NCI-H345 treated with DMSO at 0.1 percent for 48 hours (cell line): Measurements from ENCODE around the gene GPR62.

Experiments
- DNase-seq: peaks from one replicate; lab custom pipeline; 2025; ENCODE audit not compliant: unreplicated experiment; lab: John Stamatoyannopoulos, UW

The GPR62 gene

GRCh38 chr3:51937611-51938450 is 17.4 kb upstream of the GPR62 start:
- DNase-seq = no peak

DNA sequence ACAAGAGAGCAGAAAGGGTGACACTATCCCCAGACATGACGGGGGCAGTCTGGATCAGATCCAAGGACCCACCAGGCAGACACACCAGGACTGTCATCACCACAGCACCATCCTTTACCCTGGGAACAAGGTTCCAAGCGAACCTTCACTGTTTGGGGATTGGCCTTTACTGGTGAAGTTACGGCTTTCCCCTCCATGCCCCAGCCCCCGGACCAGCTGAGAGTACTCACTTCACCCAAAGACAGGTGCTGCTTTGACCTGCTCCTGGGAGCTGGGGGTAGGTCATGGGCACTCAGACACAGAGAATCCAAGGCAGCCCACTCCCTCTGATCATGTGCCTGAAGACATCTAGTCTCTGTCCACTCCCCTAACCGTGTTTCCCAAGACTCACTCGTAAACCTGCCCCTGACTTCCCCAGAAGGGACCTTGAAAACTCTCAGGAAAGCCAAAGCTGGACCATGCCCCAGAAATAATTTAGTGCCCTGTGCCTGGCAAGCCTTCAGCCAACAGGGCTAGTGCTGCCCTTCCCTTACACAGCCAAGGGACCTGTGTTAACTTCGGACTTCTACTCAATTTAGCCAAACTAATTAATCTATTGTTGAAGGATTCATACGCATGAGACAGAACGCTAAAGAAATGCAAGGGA is 16.3 kb upstream of the GPR62 start:
- DNase-seq = no peak

- DNase-seq = no peak
These were observed 14.3 kb upstream of the GPR62 start for GRCh38 chr3:51940648-51941462.

GRCh38 chr3:51941463-51941797 is 13.8 kb upstream of the GPR62 start:
- no peak for DNase-seq

DNA sequence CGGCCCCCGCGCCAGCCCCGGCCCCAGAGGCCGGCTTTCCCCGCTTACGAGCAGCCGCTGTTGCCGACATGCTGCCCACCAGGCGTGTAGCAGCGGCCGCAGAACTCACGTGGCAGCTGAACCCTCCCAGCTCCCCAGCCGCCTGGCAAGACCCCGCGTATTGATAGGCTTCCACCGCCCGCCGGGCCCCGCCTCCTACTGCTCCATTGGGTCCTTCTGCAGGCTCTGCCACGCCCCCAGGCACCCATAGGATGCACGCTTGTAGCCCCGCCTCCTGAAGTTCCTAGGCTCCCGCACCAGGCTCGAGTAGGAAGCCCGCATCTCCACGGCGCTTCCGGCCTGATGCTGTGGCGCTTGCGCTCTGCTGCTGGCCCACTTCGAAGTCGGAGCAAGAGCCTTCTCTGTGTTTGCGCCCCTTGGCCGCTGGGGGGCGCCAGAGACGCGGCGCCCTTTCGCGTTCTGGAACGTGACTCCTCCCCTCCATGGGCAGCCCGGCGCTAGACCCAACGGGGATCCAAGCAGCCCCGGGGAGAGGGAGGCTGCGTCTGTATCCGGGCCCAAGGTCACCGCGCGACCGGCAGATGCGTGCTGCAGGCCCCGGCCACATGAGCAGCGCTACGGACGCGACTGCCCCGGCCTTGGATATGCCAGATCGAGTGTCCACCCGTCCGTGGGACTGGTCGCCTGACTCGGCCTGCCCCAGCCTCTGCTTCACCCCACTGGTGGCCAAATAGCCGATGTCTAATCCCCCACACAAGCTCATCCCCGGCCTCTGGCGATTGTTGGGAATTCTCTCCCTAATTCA is 13.2 kb upstream of the GPR62 start, which contains the start of the genes PARP3 and RRP9:
PARP3 (plus strand) TSS at position 566 of the 805 bp plus-strand sequence. CDS start 993 bp downstream, outside the sequence.
RRP9 (minus strand) TSS at position 107 of the 805 bp plus-strand sequence; CDS start at position 70, 37 bp downstream.
- peak; percentile 97 for DNase-seq

DNA sequence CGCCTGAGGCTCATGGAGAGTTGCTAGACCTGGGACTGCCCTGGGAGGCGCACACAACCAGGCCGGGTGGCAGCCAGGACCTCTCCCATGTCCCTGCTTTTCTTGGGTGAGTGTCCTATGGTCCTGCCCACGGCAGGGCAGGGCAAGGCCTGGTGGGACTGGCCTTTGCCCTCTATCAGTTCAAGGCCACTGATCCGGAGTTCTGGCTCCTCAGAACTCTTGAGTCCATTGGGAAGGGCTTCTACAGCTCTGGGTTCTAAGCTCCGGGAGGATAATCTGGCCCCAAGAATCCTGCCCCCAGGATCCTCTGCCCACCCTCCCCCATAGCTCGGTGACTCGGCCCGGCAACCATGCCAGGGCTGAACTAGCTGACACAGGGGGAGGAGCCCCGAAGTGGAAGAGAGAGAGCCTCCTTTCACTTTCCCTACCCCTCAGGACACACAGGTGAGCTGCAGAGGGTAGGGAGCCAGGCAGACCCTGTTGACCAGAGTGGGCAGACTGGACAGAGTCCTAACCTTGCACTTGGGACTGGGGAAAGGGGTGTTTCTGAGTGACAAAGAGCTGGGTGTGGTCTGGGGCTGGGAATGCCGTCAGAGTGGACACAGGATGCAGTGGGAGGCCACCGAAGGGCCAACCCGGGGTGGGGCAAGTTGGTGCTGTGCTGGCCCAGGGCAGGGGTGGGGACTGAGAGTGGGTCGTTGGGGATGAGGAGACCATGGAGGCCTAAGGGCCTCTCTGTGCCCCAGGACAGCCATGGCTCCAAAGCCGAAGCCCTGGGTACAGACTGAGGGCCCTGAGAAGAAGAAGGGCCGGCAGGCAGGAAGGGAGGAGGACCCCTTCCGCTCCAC is 12.4 kb upstream of the GPR62 start:
- DNase-seq = no peak

- no peak for DNase-seq
These were observed 11.5 kb upstream of the GPR62 start for GRCh38 chr3:51943451-51944391.

GRCh38 chr3:51944451-51945021 is 10.6 kb upstream of the GPR62 start:
- DNase-seq = no peak

- DNase-seq = no peak
These were observed 9.9 kb upstream of the GPR62 start for GRCh38 chr3:51945031-51945840.

- DNase-seq = no peak
These were observed 9.1 kb upstream of the GPR62 start for GRCh38 chr3:51945926-51946705.

- no peak for DNase-seq
These were observed 8.4 kb upstream of the GPR62 start for GRCh38 chr3:51946796-51947195.

- DNase-seq = no peak
These were observed 7.8 kb upstream of the GPR62 start for GRCh38 chr3:51947215-51947900.

DNA sequence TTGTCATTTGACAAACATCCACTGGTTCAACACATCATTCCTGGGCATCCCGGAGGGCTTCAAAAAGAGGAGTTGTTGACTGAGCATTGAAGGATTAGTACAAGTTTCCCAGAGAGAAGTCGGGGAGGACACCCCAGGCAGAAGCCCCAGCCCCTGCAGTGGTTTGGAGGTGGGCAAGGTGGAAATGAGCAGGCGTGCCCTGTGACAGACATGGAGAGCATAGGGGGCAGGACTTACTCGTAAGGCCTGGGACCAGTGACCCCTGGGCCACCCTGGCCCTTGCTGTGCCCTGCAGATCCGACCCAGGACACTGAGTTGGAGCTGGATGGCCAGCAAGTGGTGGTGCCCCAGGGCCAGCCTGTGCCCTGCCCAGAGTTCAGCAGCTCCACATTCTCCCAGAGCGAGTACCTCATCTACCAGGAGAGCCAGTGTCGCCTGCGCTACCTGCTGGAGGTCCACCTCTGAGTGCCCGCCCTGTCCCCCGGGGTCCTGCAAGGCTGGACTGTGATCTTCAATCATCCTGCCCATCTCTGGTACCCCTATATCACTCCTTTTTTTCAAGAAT is 7.1 kb upstream of the GPR62 start:
- DNase-seq = no peak

DNA sequence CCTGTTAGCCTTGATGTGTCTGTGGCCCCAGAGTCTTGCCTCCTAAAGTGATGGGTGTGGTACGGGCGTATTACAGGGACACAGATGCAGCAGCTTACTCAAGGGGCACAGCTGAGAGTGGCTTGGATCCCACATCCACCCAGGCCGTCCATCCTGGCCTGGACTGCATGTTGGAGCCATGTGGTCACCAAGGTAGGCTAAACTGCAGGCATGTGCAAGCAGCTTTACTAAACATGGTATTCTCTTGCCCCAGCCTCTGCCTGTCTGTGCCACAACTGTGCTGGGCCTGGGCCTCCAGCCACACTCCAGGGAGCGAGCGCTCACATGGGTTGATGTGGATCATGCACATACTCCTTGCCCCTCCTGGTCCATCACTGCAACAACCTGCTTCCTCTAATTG is 6.1 kb upstream of the GPR62 start:
- no peak for DNase-seq

GRCh38 chr3:51950899-51951298 is 4.3 kb upstream of the GPR62 start:
- DNase-seq = no peak

GRCh38 chr3:51953445-51953844 is 1.7 kb upstream of the GPR62 start:
- no peak for DNase-seq
